GM19452 (cell line): Measurements from ENCODE around the gene TSKS.
"Not testable (repeated sequence)": the region's sequence is repeated elsewhere in the genome, so short reads cannot be mapped to it uniquely, and the experiment has no call there.

Experiments used
- ATAC-seq: cut with Tn5 transposase; IDR thresholded peaks from one replicate; pipeline ENCODE4 v1.9.1; 2021; ENCODE audit not compliant: unreplicated experiment

TSKS gene

GRCh38 chr19:49767381-49767780 lies 4.3 kb upstream of the TSKS start:
- ATAC-seq = no peak

- ATAC-seq = no peak
These were observed 3.8 kb upstream of the TSKS start, which contains the start of gene AP2A1 for GRCh38 chr19:49766930-49767299. AP2A1 (plus strand) TSS chr19:49767001; CDS start chr19:49767134, 133 bp downstream.

GRCh38 chr19:49766007-49766929 lies 3.2 kb upstream of the TSKS start:
- peak; percentile 88 for ATAC-seq

GRCh38 chr19:49764341-49764740 lies 1.2 kb upstream of the TSKS start:
- ATAC-seq = no peak

- no peak for ATAC-seq
These were observed 1.3 kb downstream of the TSKS start for GRCh38 chr19:49761625-49762311.

- no peak for ATAC-seq
These were observed 1.9 kb downstream of the TSKS start for GRCh38 chr19:49761249-49761624.

- ATAC-seq = no peak
These were observed 4.8 kb downstream of the TSKS start for GRCh38 chr19:49758292-49758691.

- ATAC-seq = no peak
These were observed 7.2 kb downstream of the TSKS start for GRCh38 chr19:49755956-49756355.

GRCh38 chr19:49752701-49753100 lies 10.4 kb downstream of the TSKS start:
- ATAC-seq = no peak

- ATAC-seq = no peak
These were observed 13.3 kb downstream of the TSKS start for GRCh38 chr19:49749771-49750170.

- ATAC-seq = no peak
These were observed 13.9 kb downstream of the TSKS start for GRCh38 chr19:49749055-49749716.

- ATAC-seq = no peak
These were observed 16.7 kb downstream of the TSKS start for GRCh38 chr19:49746206-49746958.

GRCh38 chr19:49744946-49745381 lies 18.1 kb downstream of the TSKS start:
- no peak for ATAC-seq

- no peak for ATAC-seq
These were observed 21.8 kb downstream of the TSKS start for GRCh38 chr19:49741210-49741844.

- no peak for ATAC-seq
These were observed 23.2 kb downstream of the TSKS start for GRCh38 chr19:49739933-49740332.

- ATAC-seq = no peak
These were observed 24.0 kb downstream of the TSKS start for GRCh38 chr19:49739098-49739497.

GRCh38 chr19:49738268-49738667 lies 24.8 kb downstream of the TSKS start:
- ATAC-seq = no peak

- ATAC-seq = no peak
These were observed 32.9 kb downstream of the TSKS start for GRCh38 chr19:49730166-49730565.

- ATAC-seq = no peak
These were observed 35.7 kb downstream of the TSKS start for GRCh38 chr19:49727217-49728030.

- ATAC-seq = not testable (repeated sequence)
These were observed 43.7 kb downstream of the TSKS start for GRCh38 chr19:49719420-49719819.
